Bronchial smooth muscle cell (primary cell): ENCODE results near the gene NECAB3. TPM values are rescaled to one million over a fixed set of nuclear protein-coding genes. Genes with fewer than 3 reads are reported as not detected.

Experiments used
- total RNA-seq: library from RNA; depleted of rRNA; stranded (reverse); fragments of >200 nt; gene quantifications from 2 replicates; pipeline ENCODE4 v1.2.1, GENCODE V29; 2014

The NECAB3 gene, protein sequence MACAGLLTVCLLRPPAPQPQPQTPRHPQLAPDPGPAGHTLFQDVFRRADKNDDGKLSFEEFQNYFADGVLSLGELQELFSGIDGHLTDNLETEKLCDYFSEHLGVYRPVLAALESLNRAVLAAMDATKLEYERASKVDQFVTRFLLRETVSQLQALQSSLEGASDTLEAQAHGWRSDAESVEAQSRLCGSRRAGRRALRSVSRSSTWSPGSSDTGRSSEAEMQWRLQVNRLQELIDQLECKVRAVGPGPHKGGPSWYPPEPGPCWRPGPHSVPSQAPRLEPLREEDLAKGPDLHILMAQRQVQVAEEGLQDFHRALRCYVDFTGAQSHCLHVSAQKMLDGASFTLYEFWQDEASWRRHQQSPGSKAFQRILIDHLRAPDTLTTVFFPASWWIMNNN
- 30.9 and 35.2 TPM in 2 replicates for total RNA-seq

DNA sequence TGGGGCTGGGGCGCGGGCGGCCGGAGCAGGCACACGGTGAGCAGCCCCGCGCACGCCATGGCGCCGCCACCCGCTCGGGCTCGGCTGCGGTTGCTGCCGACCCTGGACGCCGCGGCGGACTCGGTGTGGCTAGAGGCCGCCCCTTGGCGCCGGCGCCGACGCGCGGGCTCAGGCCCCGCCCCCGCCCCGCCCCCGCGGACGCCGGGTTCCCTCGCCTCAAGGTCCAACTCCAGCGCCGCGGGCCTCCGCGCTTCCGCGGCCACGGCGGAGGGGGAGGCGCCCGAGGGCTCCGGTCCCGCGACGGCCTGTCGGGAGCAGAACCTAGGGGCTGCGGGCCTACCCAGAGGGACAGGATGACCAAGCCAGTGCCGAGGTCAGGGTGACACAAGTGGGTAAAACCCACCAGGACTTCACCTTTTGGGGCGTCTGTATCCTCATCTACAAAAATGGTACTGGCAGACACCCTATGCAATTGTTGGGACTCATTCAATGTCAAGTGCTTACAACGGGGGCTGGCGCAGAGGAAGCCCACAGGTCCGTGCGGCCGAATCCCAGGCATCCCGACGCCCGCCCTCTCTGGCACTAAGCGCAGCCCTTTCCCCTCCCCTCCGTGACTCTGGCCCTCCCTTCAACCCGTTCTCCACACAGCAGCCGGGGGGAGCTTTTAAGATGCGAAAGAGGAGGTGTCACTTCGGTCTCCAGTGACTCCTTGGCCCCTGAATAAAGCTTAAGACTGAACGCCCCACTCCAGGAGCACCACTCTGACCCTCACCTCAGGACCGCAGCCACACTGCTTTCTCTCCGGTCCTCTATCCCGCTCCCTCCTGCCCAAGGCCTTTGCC is at the start of gene NECAB3:
NECAB3 (minus strand) TSS at position 135 of the 842 bp plus-strand sequence; CDS start at position 59, 76 bp downstream.

DNA sequence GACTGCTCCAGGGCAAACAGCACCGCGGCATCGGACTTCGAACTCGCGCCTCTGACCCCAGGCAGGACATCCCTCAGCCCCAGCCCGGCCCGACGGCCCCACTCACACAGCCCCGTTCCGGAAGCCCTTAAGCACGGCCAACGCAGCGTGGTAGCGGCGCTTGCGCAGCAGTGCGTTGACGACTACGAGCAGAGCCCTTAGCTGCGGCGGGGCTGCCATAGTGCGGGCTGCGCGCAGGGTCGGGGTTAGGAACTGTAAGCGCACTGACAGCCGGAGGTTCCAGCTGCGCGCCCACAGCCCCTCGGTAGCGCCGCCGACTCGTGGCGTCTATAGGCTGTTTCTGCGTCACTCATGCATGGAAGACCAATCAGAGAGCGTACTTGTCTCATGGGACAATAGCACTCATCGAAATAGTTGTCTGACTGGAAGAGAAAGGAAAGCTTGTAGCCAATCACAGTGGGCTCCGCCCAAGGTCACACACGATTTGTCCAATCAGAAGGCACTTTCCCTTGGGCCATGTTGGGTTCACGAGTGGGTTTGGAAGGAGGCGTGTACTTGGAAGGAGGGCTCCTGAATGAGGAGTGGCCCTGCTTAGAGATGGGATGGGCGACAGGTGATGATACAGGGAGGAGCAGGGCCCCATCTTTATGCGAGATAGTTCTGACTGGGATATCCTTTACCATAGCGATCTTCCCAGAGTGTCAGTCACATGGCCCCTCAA is 45.9 kb upstream of the NECAB3 start, which contains the start of gene PXMP4:
PXMP4 (minus strand) TSS at position 322 of the 721 bp plus-strand sequence; CDS start at position 219, 103 bp downstream.

DNA sequence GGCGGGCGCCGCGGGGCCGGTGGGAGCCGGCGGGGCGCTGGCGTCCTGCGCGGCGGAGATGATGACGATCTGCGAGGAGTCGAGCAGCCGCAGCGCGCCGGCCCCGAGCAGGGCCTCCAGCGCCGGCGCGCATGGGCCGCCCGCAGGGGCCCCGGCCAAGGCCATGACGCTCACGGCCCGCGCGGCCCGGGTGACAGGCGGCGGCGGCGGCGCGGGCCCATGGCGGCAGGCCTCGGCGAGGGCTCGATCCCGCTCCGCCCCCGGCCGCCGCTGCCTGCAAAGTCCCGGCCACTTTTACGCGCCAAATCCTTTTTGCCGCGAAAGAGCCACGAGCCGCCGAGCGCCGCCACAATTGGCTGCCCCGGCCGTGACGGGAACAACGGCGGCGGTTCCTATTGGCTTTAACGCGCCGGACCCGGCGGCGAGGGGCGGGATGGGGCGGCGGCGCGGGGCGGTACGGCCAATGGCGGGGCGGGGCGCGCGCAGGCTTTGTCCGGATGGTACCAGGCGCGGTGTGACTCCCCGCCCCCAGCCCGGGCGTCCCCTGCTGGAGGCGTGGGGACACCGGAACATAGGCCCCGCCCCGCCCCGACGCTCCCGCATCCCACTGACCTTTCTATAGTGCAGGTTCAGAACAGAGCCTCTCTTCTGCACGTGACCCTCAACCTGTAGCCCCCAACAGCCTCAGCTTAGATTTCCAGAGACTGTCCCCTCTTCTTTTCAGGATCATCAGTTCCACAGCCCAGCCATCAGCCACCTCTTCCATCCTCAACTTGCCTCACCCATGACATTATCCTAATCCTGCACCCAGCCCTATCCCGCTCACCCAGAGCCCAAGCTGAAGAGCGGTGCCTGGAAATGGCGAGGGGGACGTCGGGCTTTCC is 12.1 kb upstream of the NECAB3 start, which contains the start of gene E2F1:
E2F1 (minus strand) TSS at position 286 of the 884 bp plus-strand sequence; CDS start at position 165, 121 bp downstream.

DNA sequence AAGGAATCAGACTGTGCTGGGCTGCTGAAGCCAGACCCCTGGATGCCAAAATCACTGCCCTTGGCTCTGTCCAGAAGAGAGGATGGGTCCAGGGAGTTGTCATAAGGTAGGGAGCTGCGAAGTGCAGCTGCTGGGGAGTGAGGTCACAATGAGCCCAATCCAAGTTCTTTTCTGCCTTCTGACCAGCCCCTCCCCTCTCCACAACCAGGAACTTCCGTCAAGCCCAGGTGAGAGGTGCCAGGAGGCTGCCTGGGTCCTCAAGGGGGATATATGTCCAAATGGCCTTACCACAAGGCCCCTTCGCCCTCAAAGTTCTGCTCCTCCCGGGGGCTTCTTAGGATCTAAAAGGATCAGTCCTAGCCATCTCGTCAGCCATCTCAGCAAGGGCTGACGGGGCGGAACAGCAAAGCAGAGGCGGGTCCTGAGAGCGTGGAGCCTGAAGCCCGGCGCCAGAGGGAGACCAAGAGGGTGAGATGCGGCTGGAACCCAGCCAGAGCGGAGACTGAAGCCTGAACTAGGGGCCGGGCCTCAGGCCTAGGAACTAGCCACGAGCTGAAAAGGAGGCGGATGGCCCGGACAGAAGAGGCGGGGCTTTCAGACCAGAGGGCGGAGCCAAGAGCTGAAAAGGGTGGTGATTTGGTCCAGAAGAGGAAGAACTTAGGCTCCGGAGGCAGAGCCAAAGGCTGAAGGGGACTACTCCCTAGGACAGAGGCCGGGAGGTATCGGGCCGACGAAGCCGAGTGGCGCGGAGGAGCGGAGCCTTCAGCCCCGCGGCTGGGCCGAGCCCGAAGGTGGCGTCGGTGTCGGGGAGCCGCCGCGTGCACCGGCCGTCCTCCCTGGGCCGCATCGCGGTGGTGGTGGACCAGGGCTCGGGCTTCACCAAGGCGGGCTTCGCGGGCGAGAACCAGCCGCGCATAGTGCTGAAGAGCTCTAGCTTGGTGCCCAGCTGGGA is 7.7 kb downstream of the NECAB3 start, which contains the start of gene ACTL10:
ACTL10 (plus strand) TSS at position 651 of the 952 bp plus-strand sequence. CDS start 555 bp downstream, outside the sequence.

DNA sequence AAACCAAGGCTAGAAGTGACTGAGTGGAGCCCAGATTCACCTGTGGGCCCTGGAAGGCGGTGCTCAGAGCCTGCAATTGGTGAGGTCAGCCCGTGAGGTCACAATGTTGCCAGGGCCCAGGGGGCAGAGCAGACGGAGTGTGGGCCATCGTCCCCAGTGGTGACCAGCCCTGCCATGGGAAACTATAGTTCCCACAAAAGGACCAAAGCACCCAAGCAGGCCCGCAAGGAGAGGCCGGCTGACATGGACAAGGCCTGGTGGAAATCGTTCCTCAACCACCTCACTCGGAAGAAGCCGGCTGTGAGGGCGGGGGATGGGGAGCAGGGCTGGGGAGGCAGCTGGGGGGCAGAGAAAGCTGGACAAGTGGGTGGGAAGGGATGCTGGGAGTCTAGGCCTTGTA is 12.1 kb downstream of the NECAB3 start, which contains the start of gene C20orf144:
C20orf144 (plus strand) TSS at position 156 of the 400 bp plus-strand sequence; CDS start at position 175, 19 bp downstream.

Other genes with a start within 250 kb of the NECAB3 start
- 24.6 and 28.5 TPM in 2 replicates for gene SNTA1, start 230.7 kb downstream of the NECAB3 start, total RNA-seq
- 5.0 and 5.7 TPM in 2 replicates for gene CBFA2T2, start 184.3 kb downstream of the NECAB3 start, total RNA-seq
- gene C20orf144, start 12.1 kb downstream of the NECAB3 start, total RNA-seq: under 0.01 and 0.16 TPM in 2 replicates
- 1.1 and 1.9 TPM in 2 replicates for gene ACTL10, start 7.5 kb downstream of the NECAB3 start, total RNA-seq
- 0.77 and 1.3 TPM in 2 replicates for gene E2F1, start 12.0 kb upstream of the NECAB3 start, total RNA-seq
- gene PXMP4, start 45.9 kb upstream of the NECAB3 start, total RNA-seq: 4.7 and 10.2 TPM in 2 replicates
- gene ZNF341, start 57.6 kb upstream of the NECAB3 start, total RNA-seq: 0.94 and 0.95 TPM in 2 replicates
- gene CHMP4B, start 136.9 kb upstream of the NECAB3 start, total RNA-seq: 39.4 and 54.7 TPM in 2 replicates